GM10847 (cell line): ENCODE results near the gene MYO1A.

ENCODE experiments used
- POLR2A ChIP-seq: IDR thresholded peaks from 2 replicates; pipeline ENCODE4 v1.6.1; 2011; ENCODE audit not compliant: insufficient read length; ENCODE audit errors: extremely low read depth

The MYO1A gene

DNA sequence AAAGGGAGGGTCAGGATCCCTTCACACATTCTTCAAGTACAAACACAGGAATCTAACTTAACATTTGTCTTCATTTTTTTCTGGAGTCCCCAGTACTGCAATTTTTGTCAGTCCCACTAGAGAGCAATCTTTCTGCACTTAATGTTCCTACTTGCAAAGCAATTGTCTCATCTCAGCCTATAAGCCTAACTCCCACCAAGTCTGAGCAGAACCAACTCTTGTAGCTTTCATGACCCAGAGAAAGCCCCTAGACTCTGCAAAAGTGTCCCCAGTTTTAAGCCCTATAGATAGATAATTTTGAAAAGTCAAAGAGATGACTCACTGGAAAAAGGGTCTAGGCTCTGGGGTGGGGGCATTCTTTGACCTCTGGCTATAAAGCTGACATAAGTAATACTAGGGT, 41.8 kb downstream of the MYO1A start:
- TF ChIP-seq POLR2A, result no peak

- no peak for TF ChIP-seq POLR2A
These were observed 43.0 kb downstream of the MYO1A start for GRCh38 chr12:57006809-57007475.

DNA sequence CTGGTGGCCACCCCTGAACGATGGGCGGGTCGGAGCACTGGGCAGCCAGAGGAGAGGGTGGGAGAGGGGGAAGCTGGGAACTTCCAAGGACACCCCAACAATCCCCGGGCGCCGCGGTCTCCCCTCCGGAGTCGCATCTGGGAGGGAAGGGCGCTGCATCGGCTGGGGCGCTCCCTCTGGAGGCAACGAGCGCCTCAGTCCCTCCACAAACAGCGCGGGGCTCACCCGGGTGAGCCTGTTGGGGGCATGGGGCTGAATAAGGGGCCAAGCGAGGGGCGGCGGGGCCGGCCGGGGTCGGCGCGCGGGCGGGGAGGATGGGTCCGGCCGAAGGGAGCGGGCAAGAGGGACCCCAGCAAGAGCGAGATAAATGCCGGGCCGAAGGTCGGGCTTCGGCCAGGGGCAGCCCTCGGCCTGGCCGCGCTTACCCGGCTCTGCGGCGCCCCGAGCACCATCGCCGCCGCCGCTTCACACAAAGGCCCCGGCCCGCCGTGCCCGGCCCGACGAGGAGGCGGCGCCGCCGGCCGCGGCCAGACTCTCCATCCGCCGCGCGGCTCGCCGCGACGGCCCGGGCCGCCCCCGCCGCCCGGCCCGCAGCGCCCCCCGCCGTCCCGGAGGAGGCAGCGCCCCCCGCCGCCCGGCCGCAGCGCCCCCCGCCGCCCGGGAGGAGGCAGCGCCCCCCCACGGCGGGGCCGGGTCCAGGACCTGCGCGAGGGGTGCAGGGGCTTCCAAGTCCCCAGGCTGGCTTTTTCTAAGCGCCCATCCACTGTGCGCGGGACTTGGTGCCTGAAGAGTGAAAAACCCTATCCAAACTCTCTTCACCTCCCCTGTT, 43.7 kb downstream of the MYO1A start, which contains the start of gene ZBTB39:
Gene ZBTB39 (minus strand): TSS at position 567 of the 829 bp plus-strand sequence. CDS start 1,629 bp downstream, outside the sequence.
- peak; percentile 65 for TF ChIP-seq POLR2A

- TF ChIP-seq POLR2A, result no peak
These were observed 45.3 kb downstream of the MYO1A start for GRCh38 chr12:57004651-57005050.

- no peak for TF ChIP-seq POLR2A
These were observed 46.5 kb downstream of the MYO1A start for GRCh38 chr12:57003395-57003794.

DNA sequence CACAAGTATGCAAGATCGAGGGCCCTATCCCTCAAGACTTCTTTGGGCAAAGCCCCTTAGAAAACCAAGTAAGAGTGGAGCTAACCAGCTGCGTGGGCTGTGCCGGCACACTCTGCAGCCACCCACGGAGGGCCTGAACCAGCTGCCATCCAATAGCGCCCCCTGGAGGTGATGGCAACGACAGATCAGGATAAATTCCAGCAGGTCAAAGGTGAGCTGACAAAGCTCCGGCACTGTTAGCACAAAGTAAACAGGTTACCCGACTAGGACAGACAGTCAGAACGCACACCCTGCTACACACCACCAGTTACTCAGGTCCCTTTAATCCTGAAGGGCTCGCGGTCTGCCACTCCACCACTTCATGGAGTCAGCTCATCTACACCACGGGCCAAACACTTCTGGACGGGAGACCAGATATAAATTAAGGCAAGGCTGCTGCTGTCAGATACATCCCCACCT, 48.5 kb downstream of the MYO1A start:
- no peak for TF ChIP-seq POLR2A

GRCh38 chr12:57000393-57000792, 49.5 kb downstream of the MYO1A start:
- no peak for TF ChIP-seq POLR2A

GRCh38 chr12:56999456-56999855, 50.5 kb downstream of the MYO1A start:
- TF ChIP-seq POLR2A, result no peak

- TF ChIP-seq POLR2A, result no peak
These were observed 50.9 kb downstream of the MYO1A start for GRCh38 chr12:56998981-56999380.

DNA sequence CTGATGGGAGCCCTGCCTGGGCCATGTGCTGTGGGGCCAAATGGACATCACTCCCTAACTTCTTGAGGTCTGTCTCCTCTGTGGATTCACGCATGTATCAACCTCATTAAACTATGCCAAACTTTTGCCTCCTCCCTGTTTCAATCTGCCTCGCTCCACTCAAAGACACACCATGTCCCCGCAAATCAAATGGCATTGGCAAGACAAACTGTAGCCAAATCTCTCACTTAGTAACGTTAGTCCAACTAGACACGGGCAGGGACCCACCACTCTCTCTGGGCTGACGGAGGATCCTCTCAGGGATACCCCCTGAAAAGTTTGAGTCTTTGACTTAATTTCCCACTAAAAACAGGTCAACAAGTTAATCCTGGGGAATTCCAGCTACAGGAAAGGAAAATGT, 51.6 kb downstream of the MYO1A start:
- TF ChIP-seq POLR2A, result no peak

- TF ChIP-seq POLR2A, result no peak
These were observed 53.0 kb downstream of the MYO1A start for GRCh38 chr12:56996793-56997545.

DNA sequence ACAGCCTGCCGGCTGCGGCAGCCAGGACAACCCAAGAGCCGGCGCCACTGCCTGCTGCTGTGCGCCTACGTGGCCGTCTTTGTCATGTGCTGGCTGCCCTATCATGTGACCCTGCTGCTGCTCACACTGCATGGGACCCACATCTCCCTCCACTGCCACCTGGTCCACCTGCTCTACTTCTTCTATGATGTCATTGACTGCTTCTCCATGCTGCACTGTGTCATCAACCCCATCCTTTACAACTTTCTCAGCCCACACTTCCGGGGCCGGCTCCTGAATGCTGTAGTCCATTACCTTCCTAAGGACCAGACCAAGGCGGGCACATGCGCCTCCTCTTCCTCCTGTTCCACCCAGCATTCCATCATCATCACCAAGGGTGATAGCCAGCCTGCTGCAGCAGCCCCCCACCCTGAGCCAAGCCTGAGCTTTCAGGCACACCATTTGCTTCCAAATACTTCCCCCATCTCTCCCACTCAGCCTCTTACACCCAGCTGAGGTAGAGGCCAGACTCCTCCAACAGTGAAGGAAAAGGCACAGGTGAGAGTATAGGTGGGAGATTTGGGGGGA, 53.9 kb downstream of the MYO1A start:
- no peak for TF ChIP-seq POLR2A

GRCh38 chr12:56995201-56995929, 54.6 kb downstream of the MYO1A start:
- TF ChIP-seq POLR2A, result no peak

DNA sequence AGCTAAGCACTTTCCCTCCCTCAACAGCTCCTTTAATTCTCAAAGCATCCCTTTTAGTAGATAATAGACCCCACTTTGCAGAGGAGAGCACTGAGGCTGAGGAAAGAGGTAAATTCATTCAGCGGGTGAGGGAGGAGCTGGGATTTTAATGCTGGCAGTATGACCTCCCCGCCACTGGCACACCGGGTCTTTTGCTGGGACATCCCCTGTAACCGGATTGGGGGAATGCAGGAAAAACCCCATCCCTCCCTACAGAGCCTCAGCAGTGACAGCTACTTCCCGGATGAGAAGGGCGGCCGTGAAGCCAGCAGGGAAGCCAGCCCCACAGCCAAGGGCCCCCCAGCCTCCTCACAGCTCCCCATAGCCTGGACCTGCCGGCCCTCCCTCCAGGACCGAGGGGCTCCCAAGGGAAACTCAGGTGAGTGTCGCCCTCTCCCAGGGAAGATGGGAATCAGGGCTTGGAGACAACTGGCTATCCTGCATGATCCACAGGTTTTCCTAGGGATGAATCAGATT, 55.6 kb downstream of the MYO1A start:
- no peak for TF ChIP-seq POLR2A

GRCh38 chr12:56993346-56993745, 56.6 kb downstream of the MYO1A start:
- TF ChIP-seq POLR2A, result no peak
